HepG2 (cell line): ENCODE data around the gene SCMH1. TPM values are rescaled to one million over a fixed set of nuclear protein-coding genes. Genes with fewer than 3 reads are reported as not detected.

Source experiments
- ATAC-seq: fragments of 200-7000 bp; cut with Tn5 transposase; 3 replicates; pipeline ENCODE4 v1.9.1; 2020; ENCODE audit warnings: mild to moderate bottlenecking, moderate library complexity
- BruUV-seq: library from RNA; stranded (reverse); fragments of 400-500 nt; replicated peaks from 2 replicates; lab custom pipeline; 2021; lab: Mats Ljungman, UMichigan
- CTCF ChIA-PET: fragments of 300-600 bp; formaldehyde crosslinking; extraction: SDS; loops from one replicate; lab custom pipeline; 2021; ENCODE audit warnings: low total read pairs, inconsistent platforms, low intra/inter-chr PET ratio; lab: Yijun Ruan, JAX
- POLR2A ChIA-PET: fragments of 350-600 bp; sonication (Branson Sonifier 250); formaldehyde crosslinking; loops from one replicate; lab custom pipeline; 2020; ENCODE audit warnings: antibody characterized with exemption, inconsistent platforms; lab: Yijun Ruan, JAX
- DNase-seq: peaks from one replicate; pipeline ENCODE4 v3.0.0-alpha.2; 2015; ENCODE audit warnings: low spot score
- FAIRE-seq: peaks from 3 replicates; lab custom pipeline; 2011; peaks lifted over from hg19 to GRCh38; lab: Jason Lieb, UNC
- H2AFZ ChIP-seq: one replicate; pipeline ENCODE4 v1.6.1; 2011; ENCODE audit warnings: low read length, inconsistent platforms
- H3K27ac ChIP-seq: fragments of 300-600 bp; 3 replicates; pipeline ENCODE4 v1.8.0; 2011; ENCODE audit warnings: mixed run types, mild to moderate bottlenecking, mixed read lengths, low read length, inconsistent platforms; ENCODE audit not compliant: insufficient read depth; ENCODE audit errors: extremely low read length
- H3K27me3 ChIP-seq, 2 experiments: fragments of 200-600 bp in 1 of 2; 2 replicates in 1 of 2; 3 replicates in 1 of 2; pipeline versions ENCODE4 v1.6.0 to v1.8.0; 2011; ENCODE audit warnings: low read length in 2 of 2, mild to moderate bottlenecking in 2 of 2, moderate library complexity in 2 of 2, inconsistent platforms in 1 of 2; ENCODE audit not compliant: insufficient read depth in 2 of 2, control insufficient read depth in 1 of 2
- H3K36me3 ChIP-seq, 2 experiments: fragments of 200-600 bp in 1 of 2; replicated peaks in 1 of 2; 2 replicates in 1 of 2; 3 replicates in 1 of 2; pipeline versions ENCODE4 v1.5.1 to v1.8.0; 2011; ENCODE audit warnings: low read length in 2 of 2, inconsistent platforms in 1 of 2; ENCODE audit not compliant: insufficient read depth in 2 of 2, control insufficient read depth in 1 of 2
- H3K4me1 ChIP-seq: 2 replicates; pipeline ENCODE4 v1.5.1; 2012; ENCODE audit warnings: low read length, inconsistent platforms; ENCODE audit not compliant: insufficient read depth
- H3K4me2 ChIP-seq: 2 replicates; pipeline ENCODE4 v1.6.0; 2011; ENCODE audit warnings: low read depth, low read length, inconsistent platforms
- H3K4me3 ChIP-seq, 3 experiments: fragments of 200-600 bp in 1 of 3; sonication (generic), shearing (Covaris generic) in 1 of 3; replicated peaks in 1 of 3; 2 replicates each; pipeline ENCODE4 v1.5.1; 2011 to 2016; ENCODE audit warnings: low read length in 3 of 3, inconsistent platforms in 2 of 3, low read depth in 2 of 3, mild to moderate bottlenecking in 2 of 3, control low read depth in 1 of 3, mixed read lengths in 1 of 3; ENCODE audit not compliant: insufficient read depth in 1 of 3
- H3K79me2 ChIP-seq: one replicate; pipeline ENCODE4 v1.6.1; 2011; ENCODE audit warnings: low read length, inconsistent platforms; ENCODE audit not compliant: insufficient read depth
- H3K9ac ChIP-seq: 2 replicates; pipeline ENCODE4 v1.6.0; 2011; ENCODE audit warnings: mild to moderate bottlenecking, low read depth, low read length, inconsistent platforms; ENCODE audit not compliant: insufficient read depth
- H3K9me3 ChIP-seq: 2 replicates; pipeline ENCODE4 v1.5.1; 2012; ENCODE audit warnings: mild to moderate bottlenecking, low read length
- H4K20me1 ChIP-seq: 2 replicates; pipeline ENCODE4 v1.6.0; 2011; ENCODE audit warnings: inconsistent platforms, mild to moderate bottlenecking, low read length, moderate library complexity; ENCODE audit not compliant: insufficient read depth
- HDAC1 ChIP-seq: sonication (generic); formaldehyde crosslinking; IDR thresholded peaks from 2 replicates; pipeline ENCODE4 v1.5.1; 2020; ENCODE audit warnings: mild to moderate bottlenecking, missing genetic modification reagents
- KLF16 ChIP-seq, 2 experiments: sonication (generic) in 1 of 2; formaldehyde crosslinking in 1 of 2; IDR thresholded peaks; 2 replicates each; pipeline versions ENCODE4 v1.6.1 to v1.8.0; 2016 to 2023; ENCODE audit warnings: missing genetic modification reagents in 2 of 2, missing compliant biosample characterization in 1 of 2
- MAFG ChIP-seq: sonication (generic); formaldehyde crosslinking; IDR thresholded peaks from 2 replicates; pipeline ENCODE4 v1.5.1; 2020; ENCODE audit warnings: mild to moderate bottlenecking, missing genetic modification reagents
- MED8 ChIP-seq: sonication (generic); formaldehyde crosslinking; IDR thresholded peaks from 2 replicates; pipeline ENCODE4 v1.8.1; 2023; ENCODE audit warnings: mild to moderate bottlenecking, missing genetic modification reagents; ENCODE audit not compliant: insufficient replicate concordance
- NFIB ChIP-seq: sonication (generic); formaldehyde crosslinking; IDR thresholded peaks from 2 replicates; pipeline ENCODE4 v1.9.0; 2021; ENCODE audit warnings: missing genetic modification reagents, mild to moderate bottlenecking, borderline replicate concordance
- TAF1 ChIP-seq: sonication (generic); formaldehyde crosslinking; IDR thresholded peaks from 2 replicates; pipeline ENCODE4 v1.4.0; 2020; ENCODE audit warnings: missing genetic modification reagents
- TARDBP ChIP-seq: sonication (generic); formaldehyde crosslinking; IDR thresholded peaks from 2 replicates; pipeline ENCODE4 v1.8.0; 2022; ENCODE audit warnings: mild to moderate bottlenecking, missing genetic modification reagents
- TBP ChIP-seq: sonication (generic); formaldehyde crosslinking; IDR thresholded peaks from 2 replicates; pipeline ENCODE4 v1.5.0; 2020; ENCODE audit warnings: missing genetic modification reagents
- ZHX1 ChIP-seq: sonication (generic); formaldehyde crosslinking; IDR thresholded peaks from 2 replicates; pipeline ENCODE4 v1.8.1; 2022; ENCODE audit warnings: low read depth, mild to moderate bottlenecking, missing genetic modification reagents
- ZNF253 ChIP-seq: sonication (generic); formaldehyde crosslinking; IDR thresholded peaks from 2 replicates; pipeline ENCODE4 v1.8.0; 2022; ENCODE audit warnings: mild to moderate bottlenecking, missing genetic modification reagents, borderline replicate concordance
- ZNF276 ChIP-seq: sonication (generic); formaldehyde crosslinking; IDR thresholded peaks from 2 replicates; pipeline ENCODE4 v1.4.0; 2020; ENCODE audit warnings: mild to moderate bottlenecking, low read depth, missing genetic modification reagents
- ZNF432 ChIP-seq: sonication (generic); formaldehyde crosslinking; IDR thresholded peaks from 2 replicates; pipeline ENCODE4 v1.5.0; 2020; ENCODE audit warnings: missing genetic modification reagents, mild to moderate bottlenecking, borderline replicate concordance
- ZNF441 ChIP-seq: sonication (generic); formaldehyde crosslinking; IDR thresholded peaks from 2 replicates; pipeline ENCODE4 v1.7.0; 2021; ENCODE audit warnings: missing genetic modification reagents, borderline replicate concordance
- ZNF883 ChIP-seq: sonication (generic); formaldehyde crosslinking; IDR thresholded peaks from 2 replicates; pipeline ENCODE4 v1.5.1; 2020; ENCODE audit warnings: mild to moderate bottlenecking, missing genetic modification reagents; ENCODE audit errors: not compliant biosample characterization
- WGBS: methylation state at CpG from one replicate; pipeline ENCODE4 v1.1.6; 2017; ENCODE audit warnings: low lambda C conversion rate; 5-methylcytosine and 5-hydroxymethylcytosine counted together
- in situ Hi-C: cut with HindIII; loops from 2 replicates; pipeline ENCODE4 v1.10.0; 2017; ENCODE audit warnings: low pct_unique_long_range_greater_than_20kb; ENCODE audit not compliant: extremely low pct_ligation_motif_present
- intact Hi-C: fragments of 100-400 bp; cut with micrococcal nuclease; formaldehyde crosslinking; loops from one replicate; pipeline ENCODE4 v1.10.0; 2022; ENCODE audit not compliant: unreplicated experiment
- polyA plus RNA-seq, 8 experiments: library from polyadenylated mRNA; depleted of rRNA in 3 of 8; stranded (reverse) in 7 of 8; unstranded in 1 of 8; fragments of >200 nt; fragmentation: Illumina TruSeq in 4 of 8; extraction: Trizol in 4 of 8; gene quantifications; 2 replicates each; pipeline versions ENCODE4 v1.2.1 to v1.2.3, GENCODE V29; 2011 to 2016; ENCODE audit warnings: low read depth in 4 of 8, missing spikeins in 1 of 8, mixed read lengths in 1 of 8; ENCODE audit not compliant: insufficient read depth in 1 of 8
- total RNA-seq, 5 experiments: library from RNA; depleted of rRNA; stranded (reverse); fragments of >200 nt; fragmentation: Illumina TruSeq; extraction: Trizol; gene quantifications; 2 replicates each; pipeline ENCODE4 v1.2.3, GENCODE V29; 2016; ENCODE audit warnings: low read depth in 1 of 5
- TF ChIP-seq, protein P1 (sequence below), 2 experiments: sonication (generic) in 1 of 2; formaldehyde crosslinking in 1 of 2; IDR thresholded peaks; 2 replicates each; pipeline versions ENCODE4 v1.4.0 to v1.6.1; 2018 to 2020; ENCODE audit warnings: missing genetic modification reagents in 2 of 2, borderline replicate concordance in 1 of 2, low read depth in 1 of 2, mild to moderate bottlenecking in 1 of 2, missing biosample characterization in 1 of 2
- TF ChIP-seq, protein P2 (sequence below): sonication (generic); formaldehyde crosslinking; IDR thresholded peaks from 2 replicates; pipeline ENCODE4 v1.4.0; 2020; ENCODE audit warnings: missing genetic modification reagents

SCMH1 gene
- total and polyA plus RNA-seq, 2 of the 13 experiments (the other 11 are each of a cell fraction or from before 2014, with no cell fraction given), result 41.8 to 52.6 TPM

GRCh38 chr1:41072051-41072450 lies 170.1 kb downstream of the SCMH1 start:
- no peak for DNase-seq
- Histone ChIP-seq H3K27me3 (no peaks in the 10 kb centered on the region), H3K9ac (no peak overlapping the region), H3K4me1 (no peaks in the 10 kb centered on the region), H3K9me3 (no peaks in the 10 kb centered on the region), H3K79me2 (no peaks in the 10 kb centered on the region), H3K36me3 (peaks cover 5 to 22% of the 10 kb centered on the region in 2 experiments; a peak in 4 of 5 replicates), H4K20me1 (no peaks in the 10 kb centered on the region), H3K4me2 (no peak overlapping the region), H2AFZ (no peak overlapping the region), H3K27ac (no peak overlapping the region), H3K4me3 (no peak overlapping the region)
- no peak for FAIRE-seq
- ATAC-seq, result no peak
- in situ Hi-C loops (no loop called here), intact Hi-C loops (no loop called here)
- BruUV-seq, result no TSS peak
- CTCF ChIA-PET, result no interaction called here
- POLR2A ChIA-PET, result no interaction called here
- 96% methylated on average over 1 of the region's 1 CpG for WGBS
- TF ChIP-seq ZNF276 (CRISPR knock-in tag) (no peak), TBP (no peak), NFIB (CRISPR knock-in tag) (no peak), HDAC1 (CRISPR knock-in tag) (no peak), ZHX1 (no peak), KLF16 (CRISPR knock-in tag; IDR thresholded peaks at IDR 0.05) (no peak), ZNF432 (CRISPR knock-in tag) (no peak), ZNF883 (CRISPR knock-in tag) (no peak), MAFG (CRISPR knock-in tag) (no peak), MED8 (CRISPR knock-in tag) (no peak), TAF1 (CRISPR knock-in tag) (no peak), ZNF253 (CRISPR knock-in tag) (no peak), TARDBP (no peak), ZNF441 (no peak)
- TF ChIP-seq, protein P1, sequence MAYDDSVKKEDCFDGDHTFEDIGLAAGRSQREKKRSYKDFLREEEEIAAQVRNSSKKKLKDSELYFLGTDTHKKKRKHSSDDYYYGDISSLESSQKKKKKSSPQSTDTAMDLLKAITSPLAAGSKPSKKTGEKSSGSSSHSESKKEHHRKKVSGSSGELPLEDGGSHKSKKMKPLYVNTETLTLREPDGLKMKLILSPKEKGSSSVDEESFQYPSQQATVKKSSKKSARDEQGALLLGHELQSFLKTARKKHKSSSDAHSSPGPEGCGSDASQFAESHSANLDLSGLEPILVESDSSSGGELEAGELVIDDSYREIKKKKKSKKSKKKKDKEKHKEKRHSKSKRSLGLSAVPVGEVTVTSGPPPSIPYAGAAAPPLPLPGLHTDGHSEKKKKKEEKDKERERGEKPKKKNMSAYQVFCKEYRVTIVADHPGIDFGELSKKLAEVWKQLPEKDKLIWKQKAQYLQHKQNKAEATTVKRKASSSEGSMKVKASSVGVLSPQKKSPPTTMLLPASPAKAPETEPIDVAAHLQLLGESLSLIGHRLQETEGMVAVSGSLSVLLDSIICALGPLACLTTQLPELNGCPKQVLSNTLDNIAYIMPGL (CRISPR knock-in tag; IDR thresholded peaks at IDR 0.05; ENCODE audit: borderline replicate concordance in 1 of 2, low read depth in 1 of 2), result no peak
- TF ChIP-seq, protein P2, sequence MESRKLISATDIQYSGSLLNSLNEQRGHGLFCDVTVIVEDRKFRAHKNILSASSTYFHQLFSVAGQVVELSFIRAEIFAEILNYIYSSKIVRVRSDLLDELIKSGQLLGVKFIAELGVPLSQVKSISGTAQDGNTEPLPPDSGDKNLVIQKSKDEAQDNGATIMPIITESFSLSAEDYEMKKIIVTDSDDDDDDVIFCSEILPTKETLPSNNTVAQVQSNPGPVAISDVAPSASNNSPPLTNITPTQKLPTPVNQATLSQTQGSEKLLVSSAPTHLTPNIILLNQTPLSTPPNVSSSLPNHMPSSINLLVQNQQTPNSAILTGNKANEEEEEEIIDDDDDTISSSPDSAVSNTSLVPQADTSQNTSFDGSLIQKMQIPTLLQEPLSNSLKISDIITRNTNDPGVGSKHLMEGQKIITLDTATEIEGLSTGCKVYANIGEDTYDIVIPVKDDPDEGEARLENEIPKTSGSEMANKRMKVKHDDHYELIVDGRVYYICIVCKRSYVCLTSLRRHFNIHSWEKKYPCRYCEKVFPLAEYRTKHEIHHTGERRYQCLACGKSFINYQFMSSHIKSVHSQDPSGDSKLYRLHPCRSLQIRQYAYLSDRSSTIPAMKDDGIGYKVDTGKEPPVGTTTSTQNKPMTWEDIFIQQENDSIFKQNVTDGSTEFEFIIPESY, result no peak
